GM23338 (cell line): ENCODE results near the gene KRTCAP2.

Source experiments
- CTCF ChIP-seq, 2 experiments: fragments of 200-600 bp in 1 of 2; sonication (generic) in 1 of 2; conservative IDR thresholded peaks; 2 replicates each; pipeline versions ENCODE4 v1.5.1 to v1.6.1; 2016 to 2017; ENCODE audit warnings: antibody characterized with exemption in 2 of 2, low read depth in 2 of 2, mild to moderate bottlenecking in 2 of 2, moderate library complexity in 1 of 2
- EZH2 ChIP-seq: fragments of 200-600 bp; sonication (generic); IDR thresholded peaks from one replicate; pipeline ENCODE4 v1.8.0; 2017; ENCODE audit warnings: antibody characterized with exemption, mild to moderate bottlenecking, low read depth; ENCODE audit not compliant: unreplicated experiment
- EZH2phosphoT487 ChIP-seq: fragments of 200-600 bp; sonication (generic); IDR thresholded peaks from one replicate; pipeline ENCODE4 v1.8.1; 2018; ENCODE audit warnings: antibody characterized with exemption; ENCODE audit not compliant: unreplicated experiment
- JUNB ChIP-seq: IDR thresholded peaks from one replicate; pipeline ENCODE4 v1.6.1; 2016; ENCODE audit warnings: antibody characterized with exemption; ENCODE audit not compliant: unreplicated experiment
- POLR2AphosphoS5 ChIP-seq: IDR thresholded peaks from 2 replicates; pipeline ENCODE4 v1.6.1; 2016; ENCODE audit warnings: antibody characterized with exemption, low read depth
- REST ChIP-seq: IDR thresholded peaks from one replicate; pipeline ENCODE4 v1.6.1; 2018; ENCODE audit warnings: antibody characterized with exemption; ENCODE audit not compliant: unreplicated experiment

- no peak for TF ChIP-seq CTCF (conservative IDR thresholded peaks at IDR 0.05; ENCODE audit: low read depth in 2 of 2)
- no peak for TF ChIP-seq EZH2
- TF ChIP-seq REST = peak; percentile 3
- TF ChIP-seq POLR2AphosphoS5 = peak; percentile 92
- TF ChIP-seq EZH2phosphoT487 = no peak
- no peak for TF ChIP-seq JUNB
Observed at GRCh38 chr1:155135415-155136028, 37.6 kb downstream of the KRTCAP2 start, which contains the start of gene SLC50A1.
